HG02884 (cell line): ENCODE measurements around the gene TMEM121.
"Not testable (repeated sequence)": the region's sequence is repeated elsewhere in the genome, so short reads cannot be mapped to it uniquely, and the experiment has no call there.

Experiments
- ATAC-seq: cut with Tn5 transposase; IDR thresholded peaks from one replicate; pipeline ENCODE4 v1.9.1; 2021; ENCODE audit warnings: mild to moderate bottlenecking, moderate library complexity; ENCODE audit not compliant: unreplicated experiment

TMEM121 gene

DNA sequence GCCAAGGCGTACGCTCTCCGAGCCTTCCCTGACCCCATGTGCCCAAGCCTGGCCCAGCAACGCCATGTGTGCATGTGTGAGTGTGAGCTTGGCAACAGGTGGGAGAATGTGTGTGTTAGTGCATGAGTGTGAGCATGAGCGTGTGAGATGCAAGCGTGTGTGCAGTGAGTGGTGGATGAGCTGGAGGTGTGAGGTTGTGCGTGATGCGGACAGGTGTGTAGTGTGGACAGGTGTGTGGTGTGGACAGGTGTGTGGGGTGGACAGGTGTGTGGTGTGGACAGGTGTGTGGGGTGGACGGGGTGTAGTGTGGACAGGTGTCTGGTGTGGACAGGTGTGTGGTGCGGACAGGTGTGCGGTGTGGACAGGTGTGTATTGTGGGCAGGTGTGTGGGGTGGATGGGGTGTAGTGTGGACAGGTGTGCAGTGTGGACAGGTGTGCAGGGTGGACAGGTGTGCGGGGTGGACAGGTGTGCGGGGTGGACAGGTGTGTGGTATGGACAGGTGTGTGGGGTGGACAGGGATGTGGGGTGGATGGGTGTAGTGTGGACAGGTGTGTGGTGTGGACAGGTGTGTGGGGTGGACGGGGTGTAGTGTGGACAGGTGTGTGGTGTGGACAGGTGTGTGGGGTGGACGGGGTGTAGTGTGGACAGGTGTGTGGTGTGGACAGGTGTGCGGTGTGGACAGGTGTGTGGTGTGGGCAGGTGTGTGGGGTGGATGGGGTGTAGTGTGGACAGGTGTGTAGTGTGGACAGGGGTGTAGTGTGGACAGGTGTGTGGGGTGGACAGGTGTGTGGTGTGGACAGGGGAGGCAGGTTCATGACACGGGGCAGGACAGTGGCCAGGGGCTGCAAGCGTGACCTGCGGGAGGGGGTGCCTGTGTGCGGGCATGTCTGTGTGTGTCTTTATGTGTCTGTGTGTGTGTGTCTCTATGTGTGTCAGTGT, 41.1 kb downstream of the TMEM121 start:
- ATAC-seq = not testable (repeated sequence)

DNA sequence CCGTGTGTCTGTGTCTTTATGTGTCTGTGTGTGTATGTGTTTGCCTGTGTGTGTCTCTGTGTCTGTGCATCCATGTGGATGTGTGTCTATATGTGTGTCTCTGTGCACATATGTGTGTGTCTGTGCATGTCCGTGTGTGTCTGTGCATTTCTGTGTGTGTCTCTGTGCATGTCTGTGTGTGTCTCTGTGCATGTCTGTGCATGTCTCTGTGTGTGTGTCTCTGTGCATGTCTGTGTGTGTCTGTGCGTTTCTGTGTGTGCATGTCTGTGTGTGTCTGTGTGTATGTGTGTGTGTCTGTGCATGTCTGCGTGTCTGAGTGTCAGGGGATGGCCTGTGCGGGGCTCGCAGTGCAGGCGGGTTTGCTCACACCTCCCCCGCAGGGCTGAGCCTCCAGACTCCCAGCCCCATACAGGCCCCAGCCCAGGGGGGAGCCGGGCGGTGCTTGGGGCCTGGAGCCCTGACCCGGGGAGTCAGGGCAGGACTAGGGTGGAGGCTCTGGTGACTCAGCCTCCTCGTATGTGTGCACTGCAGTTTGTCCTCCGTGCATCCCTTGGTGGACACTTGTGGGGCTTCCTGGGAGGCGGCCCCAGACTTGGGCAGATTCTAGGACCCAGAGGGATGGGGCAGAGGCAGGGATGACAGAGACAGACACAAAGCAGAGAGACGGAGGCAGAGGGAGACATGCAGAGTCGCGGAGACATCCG, 41.9 kb downstream of the TMEM121 start:
- not testable (repeated sequence) for ATAC-seq

DNA sequence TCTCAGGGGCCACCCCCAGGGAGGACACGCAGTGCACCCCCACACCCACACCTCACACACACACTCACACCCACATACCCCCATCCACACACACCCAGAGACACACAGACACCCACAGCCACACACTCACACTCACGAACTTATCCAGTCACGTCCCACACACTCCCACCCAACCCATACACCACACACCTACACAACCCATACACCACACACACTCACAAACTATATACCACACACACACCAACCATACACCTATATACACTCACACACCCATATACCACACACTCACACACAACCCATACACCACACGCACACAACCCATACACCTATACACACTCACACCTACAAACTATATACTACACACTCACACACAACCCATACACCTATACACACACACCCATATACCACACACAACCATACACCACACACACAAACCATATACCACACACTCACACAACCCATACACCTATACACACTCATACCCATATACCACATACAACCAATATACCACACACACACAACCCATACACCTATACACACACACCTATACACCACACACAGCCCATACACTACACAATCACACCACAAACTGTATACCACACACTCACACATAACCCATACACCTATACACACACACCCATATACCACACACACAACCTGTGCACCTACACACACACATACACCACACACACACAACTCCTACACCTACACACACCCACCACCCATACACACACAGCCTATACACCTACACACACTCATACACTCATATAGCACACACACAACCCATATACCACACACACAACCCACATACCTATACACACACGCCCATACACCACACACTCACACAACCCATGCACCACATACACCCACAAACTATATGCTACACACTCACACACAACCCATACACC, 42.7 kb downstream of the TMEM121 start:
- ATAC-seq = no peak

DNA sequence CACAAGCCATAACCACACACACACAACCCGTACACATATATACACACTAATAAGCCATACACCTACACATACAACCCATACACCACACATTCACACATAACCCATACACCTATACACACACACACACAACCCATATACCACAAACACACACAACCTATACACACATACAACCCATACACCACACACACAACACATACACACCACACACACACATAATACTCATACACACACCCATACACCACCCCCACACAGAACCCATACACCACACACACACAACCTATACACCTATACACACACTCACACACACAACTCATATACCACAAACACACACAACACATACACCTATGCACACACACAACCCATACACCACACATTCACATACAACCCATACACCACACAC, 44.1 kb downstream of the TMEM121 start:
- ATAC-seq = no peak

DNA sequence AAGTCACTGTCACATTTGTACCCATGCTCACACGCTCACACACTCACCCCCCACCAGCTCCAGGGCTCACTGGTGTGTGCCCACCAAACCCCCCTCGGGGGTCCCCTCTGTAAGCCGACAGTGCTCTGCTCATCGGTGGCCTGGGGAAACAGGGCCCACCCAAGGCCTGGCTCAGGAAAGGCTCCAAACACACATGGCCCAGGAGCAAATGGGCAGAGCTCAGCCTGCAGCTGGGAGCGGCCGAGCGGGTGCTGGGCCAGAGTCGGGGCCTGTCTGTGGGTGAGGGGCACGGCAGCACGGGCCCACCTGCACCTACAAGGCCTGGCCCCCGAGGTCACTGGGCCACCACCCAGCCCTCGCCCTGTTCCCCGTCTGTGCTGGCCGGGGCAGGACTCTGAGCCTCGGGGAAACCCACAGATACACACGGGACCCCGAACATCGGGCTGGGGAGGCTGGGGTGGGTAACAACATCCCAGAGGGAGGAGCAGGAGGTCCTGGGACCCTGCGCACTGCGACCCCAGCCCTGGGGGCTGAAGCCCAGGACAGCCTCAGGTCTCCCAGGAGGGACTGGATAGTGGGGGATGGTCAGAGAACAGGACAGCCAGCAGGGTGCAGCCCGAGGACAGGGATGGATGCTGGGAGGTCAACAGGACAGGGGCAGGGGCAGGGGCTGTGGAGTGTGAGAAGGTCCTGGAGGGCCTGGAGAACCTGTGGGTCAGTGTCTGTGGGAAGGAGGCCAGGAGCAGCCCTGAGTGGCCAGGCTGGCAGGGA, 45.0 kb downstream of the TMEM121 start:
- not testable (repeated sequence) for ATAC-seq

DNA sequence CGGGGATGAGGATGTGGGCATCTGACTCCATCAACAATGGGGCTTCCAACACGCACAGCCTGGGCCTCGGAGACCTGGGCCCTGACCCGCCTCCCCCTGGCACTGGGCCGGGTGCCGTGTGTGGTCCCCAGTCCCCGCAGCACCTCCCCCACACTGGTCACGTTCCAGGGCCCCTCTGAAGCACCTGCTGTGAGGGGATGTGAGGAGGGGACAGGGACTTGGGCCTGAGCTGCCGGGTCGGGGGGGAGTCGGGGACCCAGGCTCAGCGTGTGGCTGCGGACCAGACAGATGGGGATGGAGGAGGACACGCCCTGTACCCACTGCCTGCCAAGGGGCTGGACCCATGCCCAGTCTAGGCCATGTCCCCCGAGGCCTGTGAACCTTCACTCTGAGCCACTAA, 45.7 kb downstream of the TMEM121 start:
- ATAC-seq = not testable (repeated sequence)

DNA sequence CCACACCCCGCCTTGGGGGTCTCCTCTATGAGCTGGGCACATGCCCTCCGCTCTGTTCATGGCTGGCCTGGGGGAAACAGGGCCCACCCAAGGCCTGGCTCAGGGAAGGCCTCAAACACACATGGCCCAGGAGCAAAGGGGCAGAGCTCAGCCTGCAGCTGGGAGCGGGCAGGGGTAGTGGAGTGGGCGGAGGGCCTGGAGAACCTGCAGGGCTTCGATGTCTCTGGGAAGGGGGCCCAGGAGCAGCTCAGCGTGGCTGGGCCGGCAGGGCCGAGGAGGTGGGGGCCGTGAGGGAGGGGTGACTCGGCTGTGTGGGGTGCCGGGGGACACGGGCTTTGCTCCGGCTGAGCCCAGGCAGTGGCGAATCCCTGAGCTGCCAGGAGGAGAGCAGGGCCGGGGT, 47.5 kb downstream of the TMEM121 start:
- not testable (repeated sequence) for ATAC-seq

DNA sequence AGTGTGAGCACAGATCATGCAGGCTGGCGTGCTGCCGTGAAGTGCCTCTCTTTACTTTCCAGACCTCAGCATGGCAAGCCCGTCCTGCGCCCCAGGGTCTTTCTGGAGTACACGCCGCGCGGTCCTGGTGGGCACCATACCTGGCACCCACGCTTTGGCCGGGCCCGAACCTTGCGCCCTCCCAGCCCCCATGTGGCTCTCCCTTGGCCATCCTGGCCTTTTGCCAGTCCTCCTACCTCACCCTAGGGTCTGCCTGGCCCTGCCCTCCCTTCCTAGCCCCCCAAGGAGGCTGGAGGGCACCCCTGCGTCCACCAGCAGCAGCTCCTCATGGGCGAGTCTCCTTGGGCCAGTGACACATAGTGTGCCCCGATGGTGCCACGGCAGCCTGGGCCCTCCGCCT, 48.0 kb downstream of the TMEM121 start:
- ATAC-seq = not testable (repeated sequence)

DNA sequence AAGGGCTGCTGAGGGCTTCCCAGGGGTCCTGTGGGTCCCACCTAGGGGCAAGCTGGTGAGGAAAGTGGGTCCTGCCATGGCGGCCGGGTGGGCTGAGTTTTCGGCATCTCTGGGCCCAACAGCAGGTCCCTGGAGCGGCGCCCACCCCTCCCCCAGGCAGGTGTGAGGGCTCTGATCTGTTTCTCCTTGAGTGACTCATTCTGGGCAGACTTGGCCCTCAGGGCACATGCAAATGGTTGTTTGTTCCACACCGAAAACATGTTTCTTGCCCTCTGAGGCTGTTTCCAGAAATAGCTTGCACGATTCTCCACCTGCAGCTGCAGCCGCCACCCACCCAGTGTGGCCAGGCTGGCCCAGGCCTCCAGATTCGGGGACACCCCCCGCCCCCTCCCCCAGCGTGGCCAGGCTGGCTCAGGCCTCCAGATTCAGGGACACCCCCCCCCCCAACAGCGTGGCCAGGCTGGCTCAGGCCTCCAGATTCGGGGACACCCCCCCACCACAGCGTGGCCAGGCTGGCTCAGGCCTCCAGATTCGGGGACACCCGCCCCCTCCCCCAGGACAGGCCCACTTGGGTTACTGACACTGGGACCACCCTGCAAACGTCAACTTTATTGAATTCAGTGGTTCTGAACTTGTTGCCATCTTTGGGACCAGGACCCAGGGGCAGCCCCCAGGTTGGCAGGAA, 48.8 kb downstream of the TMEM121 start:
- peak; percentile 56 for ATAC-seq

DNA sequence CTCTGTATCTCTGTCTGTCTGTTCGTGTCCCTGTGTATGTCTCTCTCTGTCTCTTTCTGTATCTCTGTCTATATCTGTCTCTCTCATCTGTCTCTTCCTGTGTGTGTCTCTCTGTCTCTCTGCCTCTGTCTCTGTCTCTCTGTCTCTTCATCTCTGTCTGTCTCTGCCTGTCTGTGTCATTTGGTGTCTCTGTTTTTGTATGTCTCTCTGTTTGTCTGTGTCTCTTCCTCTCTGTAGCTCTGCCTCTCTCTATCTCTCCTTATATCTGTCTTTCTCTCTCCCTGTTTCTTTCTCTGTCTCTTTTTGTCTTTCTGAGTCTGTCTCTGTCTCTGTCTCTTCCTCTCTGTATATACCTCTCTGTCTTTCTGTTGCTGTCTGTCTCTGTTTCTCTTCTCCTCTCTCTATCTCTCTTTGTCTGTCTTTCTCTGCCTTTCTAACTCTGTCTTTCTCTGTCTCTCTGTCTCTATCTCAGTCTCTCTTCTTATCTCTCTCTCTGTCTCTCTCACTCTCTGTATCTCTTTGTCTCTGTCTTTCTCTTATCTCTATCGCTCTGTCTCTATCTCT, 50.2 kb downstream of the TMEM121 start:
- ATAC-seq = no peak

DNA sequence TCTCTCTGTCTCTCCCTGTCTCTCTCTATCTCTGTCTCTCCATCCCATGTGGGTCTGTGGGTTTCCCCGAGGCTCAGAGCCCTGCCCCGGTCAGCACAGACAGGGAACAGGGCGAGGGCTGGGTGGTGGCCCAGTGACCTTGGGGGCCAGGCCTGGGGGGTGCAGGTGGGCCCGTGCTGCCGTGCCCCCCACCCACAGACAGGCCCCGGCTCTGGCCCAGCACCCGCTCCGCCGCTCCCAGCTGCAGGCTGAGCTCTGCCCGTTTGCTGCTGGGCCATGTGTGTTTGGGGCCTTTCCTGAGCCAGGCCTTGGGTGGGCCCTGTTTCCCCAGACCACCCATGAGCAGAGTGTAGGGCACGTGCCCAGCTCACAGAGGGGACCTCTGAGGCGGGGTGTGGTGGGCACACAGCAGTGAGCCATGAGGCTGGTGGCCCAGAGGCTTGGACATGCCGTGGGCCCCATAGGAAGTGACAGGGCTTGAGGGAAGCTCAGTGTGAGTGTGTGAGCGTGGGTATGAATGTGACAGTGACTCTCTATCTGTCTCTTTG, 51.0 kb downstream of the TMEM121 start:
- no peak for ATAC-seq

DNA sequence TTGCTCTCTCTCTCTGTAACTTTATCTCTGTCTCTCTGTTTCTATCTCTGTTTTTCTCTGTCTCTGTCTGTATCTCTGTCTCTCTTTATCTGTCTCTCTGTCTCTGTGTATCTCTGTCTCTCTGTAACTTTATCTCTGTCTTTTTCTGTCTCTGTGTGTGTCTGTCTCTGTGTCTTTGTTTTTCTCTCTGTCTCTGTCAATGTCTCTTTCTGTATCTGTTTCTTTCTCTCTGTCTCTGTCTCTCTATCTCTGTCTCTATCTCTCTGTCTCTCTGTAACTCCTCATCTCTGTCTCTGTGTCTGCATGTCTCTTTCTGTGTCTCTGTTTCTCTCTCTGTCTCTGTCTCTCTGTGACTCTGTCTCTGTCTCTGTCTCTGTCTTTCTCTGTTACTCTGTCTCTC, 51.7 kb downstream of the TMEM121 start:
- ATAC-seq = no peak

DNA sequence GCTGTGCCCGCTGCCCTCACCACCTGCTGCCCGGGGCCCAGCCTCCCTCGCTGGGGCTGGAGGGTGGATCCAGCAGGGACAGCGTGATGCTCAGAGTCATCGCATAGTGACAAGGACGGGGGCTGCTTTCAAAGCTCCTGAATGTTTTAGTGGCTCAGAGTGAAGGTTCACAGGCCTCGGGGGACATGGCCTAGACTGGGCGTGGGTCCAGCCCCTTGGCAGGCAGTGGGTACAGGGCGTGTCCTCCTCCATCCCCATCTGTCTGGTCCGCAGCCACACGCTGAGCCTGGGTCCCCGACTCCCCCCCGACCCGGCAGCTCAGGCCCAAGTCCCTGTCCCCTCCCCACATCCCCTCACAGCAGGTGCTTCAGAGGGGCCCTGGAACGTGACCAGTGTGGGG, 52.8 kb downstream of the TMEM121 start:
- ATAC-seq = not testable (repeated sequence)
